ENCODE data around the gene C20orf202.
"Not testable (repeated sequence)": the region's sequence is repeated elsewhere in the genome, so short reads cannot be mapped to it uniquely, and the experiment has no call there.

The C20orf202 gene

DNA sequence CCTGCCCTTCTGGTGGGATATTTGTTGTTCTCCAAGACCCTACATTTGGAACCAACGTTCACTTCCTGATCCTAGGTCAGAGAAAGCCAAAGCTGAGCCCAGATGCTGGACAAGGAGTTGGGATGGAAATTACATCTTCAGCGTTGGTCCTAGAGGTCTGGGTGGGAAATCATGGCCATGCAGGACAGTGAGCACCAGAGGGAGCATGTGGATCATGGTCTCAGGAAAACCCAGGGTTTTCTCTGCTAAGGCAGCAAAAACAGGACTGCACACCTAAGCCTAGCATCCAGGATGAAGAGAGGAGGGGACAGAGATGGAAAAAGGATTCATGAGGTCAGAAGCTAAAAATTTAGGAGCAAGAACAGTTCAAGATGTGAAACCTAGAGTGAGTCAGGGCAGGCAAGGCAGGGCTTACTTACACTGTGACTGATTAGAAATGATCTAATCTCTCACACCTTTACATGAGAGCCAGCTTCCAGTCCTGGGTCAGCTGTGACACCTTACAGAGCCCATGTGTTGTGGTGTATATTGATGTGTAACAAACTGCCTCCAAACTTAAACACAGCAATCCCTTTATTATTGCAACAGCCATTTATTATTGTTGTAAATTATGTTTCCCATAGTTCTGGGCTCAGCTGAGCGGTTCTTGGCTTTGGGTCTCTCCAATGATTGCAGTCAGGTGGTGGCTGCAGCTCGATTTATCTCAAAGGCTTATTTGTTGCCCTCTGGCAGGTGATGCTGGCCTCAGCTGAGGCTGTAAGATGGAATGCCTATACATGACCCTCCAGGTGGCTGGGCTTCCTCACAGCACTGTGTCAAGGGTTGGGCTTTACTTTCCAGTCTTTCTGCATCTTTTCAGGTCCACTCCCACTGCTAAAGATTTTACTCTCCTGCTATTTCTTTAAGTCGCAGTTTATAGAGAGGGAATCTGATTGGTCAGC lies 6.5 kb downstream of the C20orf202 start:
- DNase-seq (ENCODE audit: low read depth in 2 of 2), result no peak

DNA sequence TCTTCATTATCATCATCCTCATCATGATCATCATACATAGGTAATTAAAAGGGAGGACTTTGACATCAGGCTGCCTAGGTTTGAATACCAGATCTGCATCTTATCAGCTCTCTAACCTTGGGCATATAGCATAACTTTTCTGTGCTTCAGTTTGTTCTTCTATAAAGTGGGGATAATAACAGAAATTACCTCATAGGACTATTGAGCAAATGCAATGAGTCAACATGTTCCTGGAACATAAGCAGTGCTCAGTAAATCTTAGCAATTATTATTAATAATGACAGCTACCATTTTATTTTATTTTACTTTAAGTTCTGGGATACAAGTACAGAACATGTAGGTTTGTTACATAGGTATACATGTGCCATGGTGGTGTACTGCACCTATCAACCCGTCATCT lies 7.2 kb downstream of the C20orf202 start:
- no peak for DNase-seq (ENCODE audit: low read depth in 2 of 2)

GRCh38 chr20:1212023-1212422 lies 8.8 kb downstream of the C20orf202 start:
- DNase-seq (ENCODE audit: low read depth in 2 of 2), result no peak

- peak; percentile 43 to 55 for DNase-seq (ENCODE audit: low read depth in 2 of 2)
Observed at GRCh38 chr20:1212607-1213396, 9.5 kb downstream of the C20orf202 start.

DNA sequence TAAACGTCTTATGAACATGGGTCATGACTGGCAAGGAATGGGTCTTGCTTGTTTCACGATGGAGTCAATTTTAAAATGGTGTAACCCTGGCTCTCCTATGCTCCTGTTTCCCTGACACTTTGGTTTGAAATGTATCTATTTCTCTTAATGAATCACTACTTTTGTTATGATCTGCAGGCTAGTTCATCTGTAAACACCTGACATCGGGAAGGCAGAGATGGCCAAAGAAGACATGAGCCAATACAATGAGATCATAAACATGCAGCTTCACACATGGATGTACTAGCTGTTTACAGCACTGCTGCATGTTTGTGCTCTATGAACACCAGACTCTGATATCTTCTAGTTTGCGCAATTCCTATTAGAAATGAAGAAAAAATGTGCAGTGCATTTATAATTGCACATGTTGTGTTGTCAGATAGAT lies 11.6 kb downstream of the C20orf202 start:
- no peak for DNase-seq (ENCODE audit: low read depth in 2 of 2)

- peak in 1 of 2 donors; percentile 53 for DNase-seq (ENCODE audit: low read depth in 2 of 2)
Observed at GRCh38 chr20:1215386-1216170, 12.3 kb downstream of the C20orf202 start.

DNA sequence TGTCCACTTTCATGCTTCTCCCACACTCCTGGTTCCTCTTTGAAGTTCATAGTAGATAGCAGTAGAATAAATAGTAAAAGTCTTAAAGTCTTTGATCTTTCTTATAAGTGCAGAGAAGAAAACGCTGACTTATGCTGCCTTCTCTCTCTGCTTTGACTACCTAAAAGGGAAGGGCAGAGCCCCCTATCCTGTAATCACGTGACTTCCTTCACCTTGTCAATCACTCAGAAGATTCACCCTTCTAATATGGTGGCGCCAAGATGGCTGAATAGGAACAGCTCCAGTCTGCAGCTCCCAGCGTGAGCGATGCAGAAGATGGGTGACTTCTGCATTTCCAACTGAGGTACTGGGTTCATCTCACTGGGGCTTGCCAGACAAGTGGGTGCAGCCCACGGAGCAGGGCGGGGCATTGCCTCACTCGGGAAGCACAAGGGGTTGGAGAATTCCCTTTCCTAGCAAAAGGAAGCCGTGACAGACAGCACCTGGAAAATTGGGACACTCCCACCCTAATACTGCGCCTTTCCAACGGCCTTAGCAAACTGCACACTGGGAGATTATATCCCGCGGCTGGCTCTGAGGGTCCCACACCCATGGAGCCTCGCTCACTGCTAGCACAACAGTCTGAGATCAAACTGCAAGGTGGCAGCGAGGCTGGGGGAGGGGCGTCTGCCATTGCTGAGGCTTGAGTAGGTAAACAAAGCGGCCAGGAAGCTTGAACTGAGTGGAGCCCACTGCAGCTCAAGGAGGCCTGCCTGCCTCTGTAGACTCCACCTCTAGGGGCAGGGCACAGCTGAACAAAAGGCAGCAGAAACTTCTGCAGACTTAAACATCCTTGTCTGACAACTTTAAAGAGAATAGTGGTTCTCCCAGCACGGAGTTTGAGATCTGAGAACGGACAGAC lies 13.5 kb downstream of the C20orf202 start:
- not testable (repeated sequence) for DNase-seq (ENCODE audit: low read depth in 2 of 2)

DNA sequence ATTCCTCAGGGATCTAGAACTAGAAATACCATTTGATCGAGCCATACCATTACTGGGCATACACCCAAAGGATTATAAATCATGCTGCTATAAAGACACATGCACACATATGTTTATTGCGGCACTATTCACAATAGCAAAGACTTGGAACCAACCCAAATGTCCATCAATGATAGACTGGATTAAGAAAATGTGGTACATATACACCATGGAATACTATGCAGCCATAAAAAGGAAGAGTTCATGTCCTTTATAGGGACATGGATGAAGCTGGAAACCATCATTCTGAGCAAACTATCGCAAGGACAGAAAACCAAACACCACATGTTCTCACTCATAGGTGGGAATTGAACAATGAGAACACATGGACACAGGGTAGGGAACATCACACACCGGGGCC lies 19.5 kb downstream of the C20orf202 start:
- DNase-seq (ENCODE audit: low read depth in 2 of 2), result not testable (repeated sequence)

DNA sequence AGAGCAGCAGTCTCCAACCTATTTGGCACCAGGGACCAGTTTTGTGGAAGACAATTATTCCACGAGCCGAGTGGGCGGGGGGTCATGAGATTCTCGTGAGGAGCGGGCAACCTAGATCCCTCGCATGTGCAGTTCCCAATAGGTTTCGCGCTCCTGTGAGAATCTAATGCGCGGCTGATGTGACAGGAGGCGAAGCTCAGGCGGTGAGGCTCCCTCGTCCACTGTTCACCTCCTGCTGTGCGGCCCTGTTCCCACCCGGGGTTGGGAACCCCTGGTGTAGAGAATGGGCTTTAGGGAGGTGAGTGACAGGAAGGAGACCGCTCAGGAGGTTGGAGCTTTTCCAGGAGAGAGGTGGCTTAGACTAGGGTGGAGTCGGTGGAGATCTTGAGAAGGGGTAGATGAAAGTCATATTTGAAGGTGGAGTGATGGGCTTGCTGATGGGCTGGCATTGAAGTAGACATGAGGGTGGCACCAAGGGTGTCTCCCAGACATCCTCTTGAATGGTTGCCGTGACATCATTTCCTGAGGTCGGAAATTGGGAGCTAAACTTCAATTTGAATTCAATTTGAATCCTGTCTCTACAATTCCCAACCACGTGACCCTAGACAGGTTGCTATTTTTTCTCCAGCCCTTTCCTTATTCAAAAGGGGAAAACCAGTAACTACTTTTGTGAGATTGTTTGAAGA lies 21.1 kb downstream of the C20orf202 start:
- DNase-seq (ENCODE audit: low read depth in 2 of 2), result no peak

DNA sequence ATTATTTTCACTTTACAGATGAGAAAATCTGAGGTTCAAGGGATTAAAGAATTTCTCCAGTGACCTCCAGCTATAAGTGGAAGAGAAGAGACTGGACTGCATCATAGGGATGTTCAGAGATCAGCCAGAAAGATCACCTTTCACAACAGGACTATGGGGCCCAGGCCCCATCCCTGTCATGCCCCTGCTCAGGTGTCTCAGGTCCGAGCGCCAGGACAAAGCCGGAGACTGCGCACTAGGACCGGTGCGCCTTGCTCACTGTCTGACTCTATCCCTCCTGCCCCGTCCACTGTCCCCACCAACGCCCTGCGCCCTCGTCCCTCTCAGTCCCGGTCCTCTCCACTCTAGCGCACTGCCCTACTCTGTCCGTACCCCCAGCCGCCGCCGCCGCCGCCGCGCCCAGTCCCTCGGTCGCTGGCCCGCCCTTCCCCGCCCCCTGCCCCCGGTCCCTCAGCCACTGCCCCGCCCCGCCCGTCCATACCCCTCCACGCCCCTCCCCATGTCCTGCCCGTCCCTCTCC lies 22.1 kb downstream of the C20orf202 start:
- DNase-seq (ENCODE audit: low read depth in 2 of 2), result no peak

DNA sequence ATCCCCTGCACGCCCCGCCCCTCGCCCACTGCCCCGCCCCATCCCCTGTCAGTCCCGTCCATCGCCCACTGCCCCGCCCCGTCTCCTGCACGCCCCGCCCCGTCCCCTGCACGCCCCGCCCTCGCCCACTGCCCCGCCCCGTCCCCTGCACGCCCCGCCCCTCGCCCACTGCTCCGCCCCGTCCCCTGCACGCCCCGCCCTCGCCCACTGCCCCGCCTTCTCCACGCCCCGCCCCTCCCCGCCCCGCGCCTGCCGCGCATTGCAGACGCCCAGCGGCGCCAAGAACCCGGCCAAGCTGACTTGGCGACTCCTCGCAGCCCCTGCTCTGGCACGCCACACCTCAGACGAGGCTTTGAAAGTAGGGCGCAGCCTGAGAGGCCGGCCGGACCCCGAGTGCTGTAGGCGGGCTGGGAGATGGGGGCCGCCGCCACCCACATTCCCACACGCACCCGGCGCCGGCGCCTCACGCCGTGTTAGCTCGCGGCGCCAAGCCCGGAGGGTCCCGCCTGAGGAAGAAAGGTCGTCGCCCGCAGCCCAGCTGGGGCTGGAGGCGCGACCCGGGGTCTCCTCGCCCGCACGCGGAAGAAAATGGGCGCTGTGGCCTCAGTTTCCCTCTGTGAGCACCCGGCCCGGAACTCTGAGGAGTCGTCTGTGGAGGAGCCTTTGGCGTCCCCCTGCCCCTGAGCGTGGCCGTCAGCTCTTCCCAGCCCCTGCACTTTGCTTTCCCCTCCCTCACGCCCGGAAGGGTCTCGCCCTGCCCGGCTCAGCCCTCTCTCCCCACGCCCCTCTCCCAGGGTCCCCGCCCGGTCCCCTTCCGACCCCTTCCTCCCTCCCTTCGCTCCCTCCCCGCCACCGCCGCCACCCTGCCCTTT lies 22.8 kb downstream of the C20orf202 start, which contains the start of gene RAD21L1:
TSS of gene RAD21L1 (plus strand) at position 262 of the 872 bp plus-strand sequence. CDS start 2,410 bp downstream, outside the sequence.
- peak; percentile 71 to 79 for DNase-seq (ENCODE audit: low read depth in 2 of 2)

DNA sequence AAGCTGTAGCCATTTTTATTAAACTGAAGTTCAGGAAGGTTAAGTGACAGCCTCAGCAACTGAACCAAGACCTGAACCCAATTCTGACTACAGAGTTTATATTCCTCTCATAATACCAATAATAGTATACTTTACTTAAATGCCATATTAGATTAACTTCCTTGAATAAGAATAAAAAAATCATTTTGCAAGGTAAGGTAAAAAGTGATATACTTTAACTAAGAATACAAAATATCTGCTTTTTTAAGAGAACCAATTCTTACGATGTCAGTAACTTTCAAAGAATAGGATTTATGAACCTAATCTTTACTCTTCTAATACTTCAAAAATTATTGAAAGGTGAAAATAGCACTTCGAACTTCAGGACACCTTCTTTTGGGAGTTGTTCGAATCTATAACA lies 26.3 kb downstream of the C20orf202 start:
- DNase-seq (ENCODE audit: low read depth in 2 of 2), result no peak

GRCh38 chr20:1232286-1233111 lies 29.2 kb downstream of the C20orf202 start:
- DNase-seq (ENCODE audit: low read depth in 2 of 2), result no peak

- no peak for DNase-seq (ENCODE audit: low read depth in 2 of 2)
Observed at GRCh38 chr20:1240549-1240948, 37.3 kb downstream of the C20orf202 start.

GRCh38 chr20:1241456-1241855 lies 38.2 kb downstream of the C20orf202 start:
- no peak for DNase-seq (ENCODE audit: low read depth in 2 of 2)

DNA sequence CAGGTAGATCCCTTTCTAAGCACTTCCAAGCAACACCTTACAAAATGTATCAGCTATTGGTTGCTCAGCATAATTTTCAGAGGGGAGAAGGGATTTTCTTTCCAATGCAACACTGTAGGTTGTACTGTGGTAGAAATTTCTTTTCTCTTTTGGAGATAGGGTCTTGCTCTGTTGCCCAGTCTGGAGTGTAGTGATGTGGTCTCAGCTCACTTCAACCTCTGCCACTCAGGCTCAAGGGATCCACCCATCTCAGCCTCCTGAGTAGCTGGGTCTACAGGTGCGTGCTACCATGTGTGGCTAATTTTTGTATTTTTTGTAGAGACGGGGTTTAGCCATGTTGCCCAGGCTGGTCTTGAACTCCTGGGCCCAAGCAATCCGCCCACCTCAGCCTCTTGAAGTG lies 38.8 kb downstream of the C20orf202 start:
- no peak for DNase-seq (ENCODE audit: low read depth in 2 of 2)

- no peak for DNase-seq (ENCODE audit: low read depth in 2 of 2)
Observed at GRCh38 chr20:1242530-1242929, 39.3 kb downstream of the C20orf202 start.

DNA sequence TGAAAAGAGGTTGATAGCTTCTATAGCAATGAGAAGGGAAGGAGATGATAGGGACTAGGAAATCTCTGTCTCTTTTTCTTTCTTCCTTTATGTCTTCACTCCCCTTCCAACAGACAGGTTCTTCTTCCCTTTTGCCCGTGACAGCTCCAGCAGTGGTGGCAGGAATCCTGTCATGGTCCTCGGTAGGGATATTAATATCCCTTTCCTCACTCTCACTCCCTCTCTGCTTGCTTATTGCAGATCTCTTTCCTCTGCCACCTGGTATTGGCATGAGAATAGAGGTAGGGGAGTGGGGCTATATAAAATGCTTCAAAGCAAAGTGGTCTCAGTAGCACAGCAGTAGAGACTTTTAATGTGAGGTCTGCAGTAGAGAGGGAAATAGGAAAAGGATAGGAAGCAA lies 42.3 kb downstream of the C20orf202 start:
- DNase-seq (ENCODE audit: low read depth in 2 of 2), result no peak
